Cardiac muscle cell (in vitro differentiated cells and primary cell): ENCODE data around the gene BPIFB2. TPM values are rescaled to one million over a fixed set of nuclear protein-coding genes. Genes with fewer than 3 reads are reported as not detected.

ENCODE experiments used
- DNase-seq, 2 donors: peaks; one replicate each; pipeline versions ENCODE4 v3.0.0 to v3.0.0-alpha.2; 2010 to 2017; ENCODE audit warnings: low read depth in 1 of 2, low spot score in 1 of 2
- H3K27ac ChIP-seq: fragments of 200-600 bp; sonication (generic); 2 replicates; pipeline ENCODE4 v1.5.1; 2016
- H3K27me3 ChIP-seq: fragments of 200-600 bp; sonication (generic); 2 replicates; pipeline ENCODE4 v1.6.0; 2016; ENCODE audit warnings: control low read depth
- H3K36me3 ChIP-seq: fragments of 200-600 bp; sonication (generic); 2 replicates; pipeline ENCODE4 v1.5.1; 2016; ENCODE audit warnings: control low read depth
- H3K4me1 ChIP-seq: fragments of 200-600 bp; sonication (generic); 2 replicates; pipeline ENCODE4 v1.8.1; 2017; ENCODE audit warnings: low read depth, mild to moderate bottlenecking, mixed run types
- H3K4me3 ChIP-seq: fragments of 200-600 bp; sonication (generic); 2 replicates; pipeline ENCODE4 v1.5.1; 2016; ENCODE audit warnings: mild to moderate bottlenecking
- H3K9me3 ChIP-seq: fragments of 200-600 bp; sonication (generic); 2 replicates; pipeline ENCODE4 v1.5.1; 2017; ENCODE audit warnings: low read depth, mild to moderate bottlenecking, control low read depth
- CTCF ChIP-seq: IDR thresholded peaks from 2 replicates; pipeline ENCODE4 v1.5.1; 2012; ENCODE audit warnings: low read depth, mild to moderate bottlenecking, low read length
- polyA plus RNA-seq: library from polyadenylated mRNA; unstranded; fragments of >200 nt; fragmentation: Nextera tagmentation; extraction: Ambion mirVana; gene quantifications from 2 replicates; pipeline ENCODE4 v1.2.1, GENCODE V29; 2016
- total RNA-seq: library from RNA; depleted of rRNA; stranded (reverse); fragments of >200 nt; gene quantifications from 2 replicates; pipeline ENCODE4 v1.2.3, GENCODE V29; 2016

The BPIFB2 gene
- total and polyA plus RNA-seq, 2 experiments from 2014 or later: not detected

GRCh38 chr20:33027769-33028751 is 20.6 kb downstream of the BPIFB2 start:
- Histone ChIP-seq H3K27ac (no peak overlapping the region), H3K36me3 (no peaks in the 10 kb centered on the region), H3K9me3 (no peaks in the 10 kb centered on the region), H3K4me1 (no peaks in the 10 kb centered on the region), H3K27me3 (no peaks in the 10 kb centered on the region), H3K4me3 (no peak overlapping the region)
- no peak for TF ChIP-seq CTCF
- no peak for DNase-seq

GRCh38 chr20:33028875-33029274 is 21.4 kb downstream of the BPIFB2 start:
- Histone ChIP-seq H3K27ac (no peak overlapping the region), H3K4me1 (no peaks in the 10 kb centered on the region), H3K27me3 (no peaks in the 10 kb centered on the region), H3K9me3 (no peaks in the 10 kb centered on the region), H3K36me3 (no peaks in the 10 kb centered on the region), H3K4me3 (no peak overlapping the region)
- no peak for TF ChIP-seq CTCF
- DNase-seq: no peak

- H3K4me1 ChIP-seq: no peaks in the 10 kb centered on the region
- H3K4me3 ChIP-seq: no peak overlapping the region
- H3K27ac ChIP-seq: no peak overlapping the region
- DNase-seq: no peak
- no peaks in the 10 kb centered on the region for H3K36me3 ChIP-seq
- TF ChIP-seq CTCF: no peak
- H3K27me3 ChIP-seq: no peaks in the 10 kb centered on the region
- no peaks in the 10 kb centered on the region for H3K9me3 ChIP-seq
Measured at GRCh38 chr20:33030076-33030475, 22.6 kb downstream of the BPIFB2 start.

GRCh38 chr20:33030569-33030968 is 23.1 kb downstream of the BPIFB2 start:
- Histone ChIP-seq H3K4me1 (no peaks in the 10 kb centered on the region), H3K36me3 (no peaks in the 10 kb centered on the region), H3K27me3 (no peaks in the 10 kb centered on the region), H3K4me3 (no peak overlapping the region), H3K9me3 (no peaks in the 10 kb centered on the region), H3K27ac (no peak overlapping the region)
- DNase-seq: no peak
- TF ChIP-seq CTCF: no peak

DNA sequence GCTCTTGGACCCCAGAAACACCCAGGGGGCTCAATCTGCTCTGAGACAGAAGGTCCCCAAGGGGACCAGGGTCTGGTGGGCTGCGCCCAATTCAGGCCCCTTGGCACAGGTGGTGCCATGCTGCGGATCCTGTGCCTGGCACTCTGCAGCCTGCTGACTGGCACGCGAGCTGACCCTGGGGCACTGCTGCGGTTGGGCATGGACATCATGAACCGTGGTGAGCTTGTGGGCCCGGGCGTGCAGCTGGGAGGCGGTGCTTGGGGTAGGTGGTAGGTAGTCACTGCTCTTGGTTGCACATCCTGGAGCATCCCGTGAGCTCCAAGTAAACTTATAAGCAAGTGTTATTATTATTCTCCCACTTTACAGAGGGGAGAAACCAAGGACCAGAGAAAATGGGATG is 24.0 kb downstream of the BPIFB2 start, which contains the start of gene BPIFB6:
Gene BPIFB6, plus strand, starts transcription at position 118 of the 400 bp plus-strand sequence. Its CDS starts 0 bp downstream, at position 118.
- no peaks in the 10 kb centered on the region for H3K4me1 ChIP-seq
- no peaks in the 10 kb centered on the region for H3K9me3 ChIP-seq
- H3K27me3 ChIP-seq: no peaks in the 10 kb centered on the region
- H3K27ac ChIP-seq: no peak within 1 kb of the TSS
- DNase-seq: no peak
- no peaks in the 10 kb centered on the region for H3K36me3 ChIP-seq
- no peak within 1 kb of the TSS for H3K4me3 ChIP-seq
- TF ChIP-seq CTCF: no peak
